Endodermal cell (in vitro differentiated cells): ENCODE measurements around the gene MRPS18A. TPM values are rescaled to one million over a fixed set of nuclear protein-coding genes. Genes with fewer than 3 reads are reported as not detected.
A peak's percentile ranks its signal among the peaks of the same experiment; 100 is the strongest.

ENCODE experiments used
- DNase-seq: peaks from one replicate; pipeline ENCODE4 v3.0.0-alpha.2; 2017
- H3K27ac ChIP-seq: 2 replicates; pipeline ENCODE4 v1.5.1; 2013; ENCODE audit warnings: mild to moderate bottlenecking, low read depth, low read length, moderate library complexity
- H3K27me3 ChIP-seq: 2 replicates; pipeline ENCODE4 v1.6.1; 2013; ENCODE audit warnings: mild to moderate bottlenecking, low read length, moderate library complexity; ENCODE audit not compliant: insufficient read depth, control insufficient read depth, poor library complexity, severe bottlenecking
- H3K36me3 ChIP-seq: 2 replicates; pipeline ENCODE4 v1.7.0; 2013; ENCODE audit warnings: mild to moderate bottlenecking, low read length, moderate library complexity; ENCODE audit not compliant: control insufficient read depth, insufficient read depth
- H3K4me1 ChIP-seq: one replicate; pipeline ENCODE4 v1.7.0; 2013; ENCODE audit warnings: low read length; ENCODE audit not compliant: control insufficient read depth, insufficient read depth
- H3K4me3 ChIP-seq: 2 replicates; pipeline ENCODE4 v1.5.1; 2013; ENCODE audit warnings: mild to moderate bottlenecking, low read length, moderate library complexity
- H3K9ac ChIP-seq: 2 replicates; pipeline ENCODE4 v1.6.1; 2013; ENCODE audit warnings: mild to moderate bottlenecking, low read length, moderate library complexity; ENCODE audit not compliant: poor library complexity, severe bottlenecking; ENCODE audit errors: extremely low read depth
- H3K9me3 ChIP-seq: 2 replicates; pipeline ENCODE4 v1.6.1; 2013; ENCODE audit warnings: mild to moderate bottlenecking, low read length, moderate library complexity; ENCODE audit not compliant: control insufficient read depth
- H3K27ac Mint-ChIP-seq: 2 replicates; pipeline ENCODE4 v1.8.0; 2020; ENCODE audit warnings: mixed read lengths
- H3K27me3 Mint-ChIP-seq: 2 replicates; pipeline ENCODE4 v1.8.0; 2021; ENCODE audit warnings: mild to moderate bottlenecking, mixed read lengths; ENCODE audit not compliant: insufficient read depth
- H3K36me3 Mint-ChIP-seq: 2 replicates; pipeline ENCODE4 v1.8.0; 2020; ENCODE audit warnings: low read depth, mixed read lengths
- H3K4me1 Mint-ChIP-seq: 2 replicates; pipeline ENCODE4 v1.8.0; 2020; ENCODE audit warnings: mixed read lengths
- H3K4me3 Mint-ChIP-seq: 2 replicates; pipeline ENCODE4 v1.8.0; 2020; ENCODE audit warnings: mild to moderate bottlenecking, moderate library complexity, mixed read lengths
- H3K9me3 Mint-ChIP-seq: 2 replicates; pipeline ENCODE4 v1.8.0; 2020; ENCODE audit warnings: mild to moderate bottlenecking, mixed read lengths
- CTCF ChIP-seq: fragments of 200-600 bp; sonication (generic); conservative IDR thresholded peaks from 2 replicates; pipeline ENCODE4 v1.5.0; 2021; ENCODE audit warnings: antibody characterized with exemption, mild to moderate bottlenecking
- WGBS, 2 experiments: methylation state at CpG; one replicate each; pipeline versions ENCODE4 v1.1.5 to v1.1.7; 2013; ENCODE audit warnings: missing lambda C conversion rate in 2 of 2, mixed read lengths in 1 of 2; ENCODE audit not compliant: insufficient coverage in 1 of 2, insufficient read length in 1 of 2; 5-methylcytosine and 5-hydroxymethylcytosine counted together
- total RNA-seq, 2 donors: library from RNA; stranded (reverse); fragmentation: NEBNext Ultra II Directional in 1 of 2; extraction: Animal tissue kit (Norgen Biotek cat#: 25700) in 1 of 2; gene quantifications; 2 replicates in 1 of 2; 3 replicates in 1 of 2; pipeline ENCODE4 v1.2.1, GENCODE V29; 2021

MRPS18A gene
- total RNA-seq, 2 donors from 2014 or later, result 53.6 to 58.8 TPM

GRCh38 chr6:43639984-43640800, 47.4 kb downstream of the MRPS18A start:
- H3K9ac ChIP-seq, result no peak overlapping the region
- H3K27ac ChIP-seq, result no peak overlapping the region
- WGBS, 2 experiments, result 90 to 93% methylated on average over 19 to 21 of the region's 21 CpGs
- H3K27ac Mint-ChIP-seq, result peak overlapping the region; percentile 77
- H3K36me3 Mint-ChIP-seq, result peaks cover 43% of the 10 kb centered on the region
- H3K4me3 ChIP-seq, result peak overlapping the region; percentile 64
- TF ChIP-seq CTCF, result no peak
- no peaks in the 10 kb centered on the region for H3K27me3 Mint-ChIP-seq
- H3K4me3 Mint-ChIP-seq, result peak overlapping the region; percentile 17
- H3K27me3 ChIP-seq, result no peaks in the 10 kb centered on the region
- no peaks in the 10 kb centered on the region for H3K9me3 ChIP-seq
- H3K4me1 ChIP-seq, result peaks cover 12% of the 10 kb centered on the region
- no peak for DNase-seq
- H3K36me3 ChIP-seq, result peaks cover 52% of the 10 kb centered on the region
- H3K9me3 Mint-ChIP-seq, result no peaks in the 10 kb centered on the region
- peaks cover 44% of the 10 kb centered on the region for H3K4me1 Mint-ChIP-seq

- WGBS, 2 experiments, result 41 to 49% methylated on average over 5 to 7 of the region's 7 CpGs
- H3K9me3 Mint-ChIP-seq, result no peaks in the 10 kb centered on the region
- H3K27me3 Mint-ChIP-seq, result no peaks in the 10 kb centered on the region
- peaks cover 12% of the 10 kb centered on the region for H3K4me1 ChIP-seq
- peak overlapping the region; percentile 98 for H3K4me3 ChIP-seq
- H3K36me3 ChIP-seq, result peaks cover 37% of the 10 kb centered on the region
- no peak for TF ChIP-seq CTCF
- peaks cover 32% of the 10 kb centered on the region for H3K36me3 Mint-ChIP-seq
- H3K4me1 Mint-ChIP-seq, result peaks cover 24% of the 10 kb centered on the region
- no peaks in the 10 kb centered on the region for H3K27me3 ChIP-seq
- H3K9ac ChIP-seq, result peak overlapping the region; percentile 80
- DNase-seq, result no peak
- no peaks in the 10 kb centered on the region for H3K9me3 ChIP-seq
- peak overlapping the region; percentile 94 for H3K4me3 Mint-ChIP-seq
- H3K27ac ChIP-seq, result no peak overlapping the region
- H3K27ac Mint-ChIP-seq, result peak overlapping the region; percentile 94
These were observed 51.3 kb downstream of the MRPS18A start for GRCh38 chr6:43636308-43636659.

- Mint-ChIP-seq H3K36me3 (peaks cover 28% of the 10 kb centered on the region), H3K27ac (peak within 1 kb of the TSS; percentile 94), H3K9me3 (no peaks in the 10 kb centered on the region), H3K27me3 (no peaks in the 10 kb centered on the region), H3K4me3 (peak within 1 kb of the TSS; percentile 94), H3K4me1 (peaks cover 26% of the 10 kb centered on the region)
- H3K27me3 ChIP-seq, result no peaks in the 10 kb centered on the region
- peak; percentile 93 for DNase-seq
- no peak for TF ChIP-seq CTCF
- peaks cover 31% of the 10 kb centered on the region for H3K36me3 ChIP-seq
- H3K9me3 ChIP-seq, result no peaks in the 10 kb centered on the region
- H3K4me3 ChIP-seq, result peak within 1 kb of the TSS; percentile 98
- peaks cover 12% of the 10 kb centered on the region for H3K4me1 ChIP-seq
- WGBS, 2 experiments, result 2 to 9% methylated on average over 18 to 48 of the region's 48 CpGs
- peak within 1 kb of the TSS; percentile 80 for H3K9ac ChIP-seq
- no peak within 1 kb of the TSS for H3K27ac ChIP-seq
These were observed 51.9 kb downstream of the MRPS18A start, which contains the start of gene MAD2L1BP for GRCh38 chr6:43635387-43636307. Gene MAD2L1BP, plus strand, starts transcription at chr6:43635840. Its CDS starts 36 bp downstream, at chr6:43635876.
